Left forelimb (tissue), 1 donor: ENCODE measurements around the gene FHIP1A.

Experiments used
- DNase-seq: peaks from one replicate; pipeline ENCODE4 v3.0.0-alpha.2; 2018; ENCODE audit warnings: low spot score

Gene FHIP1A

GRCh38 chr4:151455212-151455611 lies 46.2 kb downstream of the FHIP1A start:
- no peak for DNase-seq

- no peak for DNase-seq
These were observed 49.2 kb downstream of the FHIP1A start for GRCh38 chr4:151458148-151458547.
